PFSK-1 (cell line): ENCODE results near the gene SH2D5.

ENCODE experiments used
- FOXP2 ChIP-seq: optimal IDR thresholded peaks from 2 replicates; pipeline ENCODE3; 2011; ENCODE audit warnings: borderline replicate concordance, control low read depth, inconsistent platforms; ENCODE audit not compliant: insufficient read depth; ENCODE audit errors: extremely low read length, extremely low read depth
- POLR2AphosphoS5 ChIP-seq: IDR thresholded peaks from 2 replicates; pipeline ENCODE4 v1.6.1; 2012; ENCODE audit warnings: low read depth, mild to moderate bottlenecking, control low read depth, low read length, moderate library complexity
- REST ChIP-seq, 2 experiments: IDR thresholded peaks; 2 replicates each; pipeline versions ENCODE4 v1.6.1 to v1.8.0; 2011 to 2012; ENCODE audit warnings: low read depth in 2 of 2, low read length in 2 of 2, control low read depth in 1 of 2, inconsistent platforms in 1 of 2, mild to moderate bottlenecking in 1 of 2, moderate library complexity in 1 of 2; ENCODE audit not compliant: insufficient read depth in 1 of 2
- SIN3A ChIP-seq: IDR thresholded peaks from 2 replicates; pipeline ENCODE4 v1.6.1; 2012; ENCODE audit warnings: mild to moderate bottlenecking, low read length, moderate library complexity, borderline replicate concordance; ENCODE audit not compliant: insufficient read depth
- TAF1 ChIP-seq: IDR thresholded peaks from 2 replicates; pipeline ENCODE4 v1.6.1; 2012; ENCODE audit warnings: low read length, control low read depth, borderline replicate concordance; ENCODE audit not compliant: insufficient read depth

The SH2D5 gene

DNA sequence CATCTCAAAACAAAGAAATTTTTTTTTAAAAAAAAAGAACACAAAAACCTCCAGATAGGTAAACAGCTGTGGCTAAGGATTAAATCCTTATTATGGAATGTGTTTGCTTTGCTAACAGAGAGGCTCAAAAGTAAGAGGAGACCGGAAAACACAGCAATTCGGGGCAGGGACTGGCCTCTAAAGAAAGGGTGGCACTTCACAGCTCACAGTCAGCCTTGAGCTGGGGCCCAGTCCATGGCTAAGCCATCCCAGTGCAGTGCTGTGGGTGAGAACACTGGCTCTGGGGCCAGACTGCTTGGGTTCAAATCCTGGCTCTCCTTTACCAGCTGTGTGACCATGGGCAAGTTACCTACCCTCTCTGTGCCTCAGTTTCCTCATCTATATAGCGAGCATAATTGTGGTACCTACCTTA is 42.9 kb downstream of the SH2D5 start:
- TF ChIP-seq FOXP2 = no peak
- TF ChIP-seq POLR2AphosphoS5 = no peak
- TF ChIP-seq REST (IDR thresholded peaks at IDR 0.05; ENCODE audit: insufficient read depth in 1 of 2, low read depth in 2 of 2, low read length in 2 of 2) = no peak
- TF ChIP-seq SIN3A = no peak
- no peak for TF ChIP-seq TAF1

GRCh38 chr1:20686883-20687725 is 45.4 kb downstream of the SH2D5 start:
- no peak for TF ChIP-seq SIN3A
- TF ChIP-seq REST (IDR thresholded peaks at IDR 0.05; ENCODE audit: insufficient read depth in 1 of 2, low read depth in 2 of 2, low read length in 2 of 2) = no peak

GRCh38 chr1:20685741-20686140 is 46.8 kb downstream of the SH2D5 start:
- TF ChIP-seq FOXP2 (no peak), TAF1 (no peak), REST (IDR thresholded peaks at IDR 0.05; ENCODE audit: insufficient read depth in 1 of 2, low read depth in 2 of 2, low read length in 2 of 2) (no peak), SIN3A (no peak), POLR2AphosphoS5 (no peak)

DNA sequence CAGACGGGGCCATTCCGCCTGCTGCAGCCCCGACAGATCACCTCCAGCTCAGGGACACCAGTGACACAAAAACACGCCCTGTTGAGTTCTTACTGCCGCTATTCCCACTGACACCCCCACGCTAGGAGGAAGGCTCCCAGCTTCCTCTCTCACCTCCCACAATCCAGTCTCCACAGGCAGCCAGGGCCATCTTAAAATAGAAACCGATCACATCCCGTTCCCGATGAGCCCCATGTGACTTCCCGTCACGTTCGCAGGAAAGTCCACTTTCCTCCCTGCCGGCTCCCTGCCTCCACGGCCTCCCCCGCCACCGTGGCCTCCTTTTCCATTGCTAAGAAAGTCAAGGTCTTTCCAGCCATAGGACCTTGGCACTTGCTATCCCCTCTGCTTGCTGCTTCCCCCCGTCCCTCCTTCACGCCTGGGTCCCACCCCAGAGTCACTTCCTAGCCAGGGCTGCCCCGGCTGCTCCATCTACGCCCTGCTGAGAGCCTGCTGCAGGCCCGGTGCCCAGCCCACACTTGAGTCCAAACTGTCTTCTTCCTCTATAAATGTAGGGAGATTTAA is 47.3 kb downstream of the SH2D5 start:
- TF ChIP-seq POLR2AphosphoS5 (no peak), TAF1 (no peak), REST (IDR thresholded peaks at IDR 0.05; ENCODE audit: insufficient read depth in 1 of 2, low read depth in 2 of 2, low read length in 2 of 2) (no peak), FOXP2 (no peak), SIN3A (no peak)
